HepG2 (cell line): ENCODE data around the gene GPS2. TPM values are rescaled to one million over a fixed set of nuclear protein-coding genes. Genes with fewer than 3 reads are reported as not detected.

Source experiments
- AGO1 ChIP-seq: fragments of 200-400 bp; formaldehyde crosslinking; IDR thresholded peaks from 2 replicates; pipeline ENCODE4 v1.6.1; 2017; ENCODE audit warnings: mild to moderate bottlenecking, low read depth, low read length, moderate library complexity; ENCODE audit not compliant: poor library complexity, severe bottlenecking
- HMG20B ChIP-seq: conservative IDR thresholded peaks from 2 replicates; pipeline ENCODE4 v1.6.1; 2016; ENCODE audit warnings: missing genetic modification reagents, missing compliant biosample characterization
- MLXIP ChIP-seq: sonication (generic); formaldehyde crosslinking; IDR thresholded peaks from 2 replicates; pipeline ENCODE4 v1.9.0; 2021; ENCODE audit warnings: missing genetic modification reagents, borderline replicate concordance
- MXD4 ChIP-seq: IDR thresholded peaks from 2 replicates; pipeline ENCODE4 v1.6.1; 2016; ENCODE audit warnings: mild to moderate bottlenecking, missing biosample characterization, missing genetic modification reagents
- PAXIP1 ChIP-seq: sonication (generic); formaldehyde crosslinking; conservative IDR thresholded peaks from 2 replicates; pipeline ENCODE4 v1.4.0; 2020; ENCODE audit warnings: mild to moderate bottlenecking, missing genetic modification reagents, moderate library complexity
- PCBP1 ChIP-seq: fragments of 200-400 bp; formaldehyde crosslinking; IDR thresholded peaks from 2 replicates; pipeline ENCODE4 v1.6.1; 2017; ENCODE audit warnings: mild to moderate bottlenecking, low read depth, low read length, borderline replicate concordance
- RXRA ChIP-seq: sonication (generic); formaldehyde crosslinking; IDR thresholded peaks from 2 replicates; pipeline ENCODE4 v1.5.1; 2020; ENCODE audit warnings: missing genetic modification reagents
- ZBTB49 ChIP-seq: sonication (generic); formaldehyde crosslinking; IDR thresholded peaks from 2 replicates; pipeline ENCODE4 v1.4.0; 2020; ENCODE audit warnings: missing genetic modification reagents, borderline replicate concordance
- ZNF260 ChIP-seq: sonication (generic); formaldehyde crosslinking; IDR thresholded peaks from 2 replicates; pipeline ENCODE4 v1.4.0; 2020; ENCODE audit warnings: missing genetic modification reagents, low read depth, mild to moderate bottlenecking, borderline replicate concordance
- ZNF451 ChIP-seq: sonication (generic); formaldehyde crosslinking; IDR thresholded peaks from 2 replicates; pipeline ENCODE4 v1.5.0; 2020; ENCODE audit warnings: mild to moderate bottlenecking, missing genetic modification reagents
- ZNF556 ChIP-seq: sonication (generic); formaldehyde crosslinking; IDR thresholded peaks from 2 replicates; pipeline ENCODE4 v1.4.0; 2020; ENCODE audit warnings: mild to moderate bottlenecking, missing genetic modification reagents, borderline replicate concordance
- ZNF609 ChIP-seq: sonication (generic); formaldehyde crosslinking; IDR thresholded peaks from 2 replicates; pipeline ENCODE4 v1.4.0; 2020; ENCODE audit warnings: mild to moderate bottlenecking, missing genetic modification reagents, borderline replicate concordance
- polyA plus RNA-seq, 8 experiments: library from polyadenylated mRNA; depleted of rRNA in 3 of 8; stranded (reverse) in 7 of 8; unstranded in 1 of 8; fragments of >200 nt; fragmentation: Illumina TruSeq in 4 of 8; extraction: Trizol in 4 of 8; gene quantifications; 2 replicates each; pipeline versions ENCODE4 v1.2.1 to v1.2.3, GENCODE V29; 2011 to 2016; ENCODE audit warnings: low read depth in 4 of 8, missing spikeins in 1 of 8, mixed read lengths in 1 of 8; ENCODE audit not compliant: insufficient read depth in 1 of 8
- total RNA-seq, 5 experiments: library from RNA; depleted of rRNA; stranded (reverse); fragments of >200 nt; fragmentation: Illumina TruSeq; extraction: Trizol; gene quantifications; 2 replicates each; pipeline ENCODE4 v1.2.3, GENCODE V29; 2016; ENCODE audit warnings: low read depth in 1 of 5
- TF ChIP-seq, protein P1 (sequence below): sonication (generic); IDR thresholded peaks from 2 replicates; pipeline ENCODE4 v1.6.1; 2016; ENCODE audit warnings: low read depth, borderline replicate concordance

The GPS2 gene
- total and polyA plus RNA-seq, 2 of the 13 experiments (the other 11 are each of a cell fraction or from before 2014, with no cell fraction given), result 58.0 to 59.4 TPM

- TF ChIP-seq ZNF609 (peak; percentile 57; the same call in 1 of the 2 replicates), ZNF260 (CRISPR knock-in tag) (no peak), AGO1 (no peak), PAXIP1 (CRISPR knock-in tag) (peak; percentile 57), ZNF451 (no peak), RXRA (CRISPR knock-in tag) (peak; percentile 73), HMG20B (no peak), ZBTB49 (CRISPR knock-in tag) (no peak), MXD4 (CRISPR knock-in tag) (peak; percentile 85), PCBP1 (no peak), MLXIP (CRISPR knock-in tag) (no peak), ZNF556 (CRISPR knock-in tag) (peak; percentile 91; the same call in 1 of the 2 replicates)
- TF ChIP-seq, protein P1, sequence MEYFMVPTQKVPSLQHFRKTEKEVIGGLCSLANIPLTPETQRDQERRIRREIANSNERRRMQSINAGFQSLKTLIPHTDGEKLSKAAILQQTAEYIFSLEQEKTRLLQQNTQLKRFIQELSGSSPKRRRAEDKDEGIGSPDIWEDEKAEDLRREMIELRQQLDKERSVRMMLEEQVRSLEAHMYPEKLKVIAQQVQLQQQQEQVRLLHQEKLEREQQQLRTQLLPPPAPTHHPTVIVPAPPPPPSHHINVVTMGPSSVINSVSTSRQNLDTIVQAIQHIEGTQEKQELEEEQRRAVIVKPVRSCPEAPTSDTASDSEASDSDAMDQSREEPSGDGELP, result peak; percentile 54; the same call in 1 of the 2 replicates
These were observed 14.3 kb upstream of the GPS2 start (continued) for GRCh38 chr17:7329374-7329996.
